Neural progenitor cell (in vitro differentiated cells): ENCODE results near the gene FHL2. TPM values are rescaled to one million over a fixed set of nuclear protein-coding genes. Genes with fewer than 3 reads are reported as not detected.
"Not testable (repeated sequence)": the region's sequence is repeated elsewhere in the genome, so short reads cannot be mapped to it uniquely, and the experiment has no call there.

Source experiments
- DNase-seq: peaks from one replicate; pipeline ENCODE4 v3.0.0-alpha.2; 2016; ENCODE audit warnings: low spot score
- H2AFZ ChIP-seq: fragments of 200-600 bp; sonication (generic); replicated peaks from 2 replicates; pipeline ENCODE4 v1.6.1; 2016; ENCODE audit warnings: antibody characterized with exemption
- H3F3A ChIP-seq: fragments of 200-600 bp; sonication (generic); 2 replicates; pipeline ENCODE4 v1.6.1; 2016; ENCODE audit warnings: antibody characterized with exemption, low read depth
- H3K27ac ChIP-seq: fragments of 200-600 bp; sonication (generic); 2 replicates; pipeline ENCODE4 v1.5.1; 2016; ENCODE audit warnings: mild to moderate bottlenecking
- H3K27me3 ChIP-seq: fragments of 200-600 bp; sonication (generic); 2 replicates; pipeline ENCODE4 v1.6.1; 2016; ENCODE audit warnings: mild to moderate bottlenecking, moderate library complexity
- H3K36me3 ChIP-seq: fragments of 200-600 bp; sonication (generic); 2 replicates; pipeline ENCODE4 v1.5.1; 2016
- H3K4me1 ChIP-seq: fragments of 200-600 bp; sonication (generic); 2 replicates; pipeline ENCODE4 v1.6.1; 2016; ENCODE audit warnings: mixed run types
- H3K4me2 ChIP-seq: fragments of 200-600 bp; sonication (generic); 2 replicates; pipeline ENCODE4 v1.6.1; 2016
- H3K4me3 ChIP-seq: fragments of 200-600 bp; sonication (generic); 2 replicates; pipeline ENCODE4 v1.5.1; 2016
- H3K79me2 ChIP-seq: fragments of 200-600 bp; sonication (generic); 2 replicates; pipeline ENCODE4 v1.6.1; 2016; ENCODE audit warnings: low read depth
- H3K9ac ChIP-seq: fragments of 200-600 bp; sonication (generic); 2 replicates; pipeline ENCODE4 v1.6.1; 2016
- H3K9me3 ChIP-seq: fragments of 200-600 bp; sonication (generic); 2 replicates; pipeline ENCODE4 v1.5.1; 2016; ENCODE audit warnings: low read depth
- H4K20me1 ChIP-seq: fragments of 200-600 bp; sonication (generic); 2 replicates; pipeline ENCODE4 v1.6.1; 2016; ENCODE audit warnings: low read depth
- H3K27ac Mint-ChIP-seq: 3 replicates; pipeline ENCODE4 v1.8.0; 2021; ENCODE audit warnings: mixed read lengths
- H3K27me3 Mint-ChIP-seq: 2 replicates; pipeline ENCODE4 v1.8.0; 2022; ENCODE audit warnings: low read depth, mild to moderate bottlenecking, inconsistent platforms, moderate library complexity, mixed read lengths; ENCODE audit not compliant: insufficient read depth
- H3K36me3 Mint-ChIP-seq: 3 replicates; pipeline ENCODE4 v1.8.0; 2021; ENCODE audit warnings: mixed read lengths
- H3K4me1 Mint-ChIP-seq: 3 replicates; pipeline ENCODE4 v1.8.0; 2021; ENCODE audit warnings: mixed read lengths
- H3K4me3 Mint-ChIP-seq: 3 replicates; pipeline ENCODE4 v1.8.0; 2021; ENCODE audit warnings: mild to moderate bottlenecking, moderate library complexity, mixed read lengths
- H3K9me3 Mint-ChIP-seq: 3 replicates; pipeline ENCODE4 v1.8.0; 2020; ENCODE audit warnings: mixed read lengths
- EZH2 ChIP-seq: fragments of 200-600 bp; sonication (generic); IDR thresholded peaks from 2 replicates; pipeline ENCODE4 v1.6.1; 2017; ENCODE audit warnings: antibody characterized with exemption, mild to moderate bottlenecking, moderate library complexity
- EZH2phosphoT487 ChIP-seq: fragments of 200-600 bp; sonication (generic); IDR thresholded peaks from 2 replicates; pipeline ENCODE4 v1.6.1; 2017; ENCODE audit warnings: antibody characterized with exemption
- total RNA-seq: library from RNA; depleted of rRNA; stranded (reverse); fragments of >200 nt; gene quantifications from 2 replicates; pipeline ENCODE4 v1.2.3, GENCODE V29; 2015; ENCODE audit warnings: low replicate concordance
- TF ChIP-seq, protein P1 (sequence below): fragments of 200-600 bp; sonication (generic); IDR thresholded peaks from 2 replicates; pipeline ENCODE4 v1.5.1; 2017; ENCODE audit warnings: antibody characterized with exemption, mild to moderate bottlenecking

FHL2 gene
- total RNA-seq, 1 donor from 2014 or later = 17.8 TPM

DNA sequence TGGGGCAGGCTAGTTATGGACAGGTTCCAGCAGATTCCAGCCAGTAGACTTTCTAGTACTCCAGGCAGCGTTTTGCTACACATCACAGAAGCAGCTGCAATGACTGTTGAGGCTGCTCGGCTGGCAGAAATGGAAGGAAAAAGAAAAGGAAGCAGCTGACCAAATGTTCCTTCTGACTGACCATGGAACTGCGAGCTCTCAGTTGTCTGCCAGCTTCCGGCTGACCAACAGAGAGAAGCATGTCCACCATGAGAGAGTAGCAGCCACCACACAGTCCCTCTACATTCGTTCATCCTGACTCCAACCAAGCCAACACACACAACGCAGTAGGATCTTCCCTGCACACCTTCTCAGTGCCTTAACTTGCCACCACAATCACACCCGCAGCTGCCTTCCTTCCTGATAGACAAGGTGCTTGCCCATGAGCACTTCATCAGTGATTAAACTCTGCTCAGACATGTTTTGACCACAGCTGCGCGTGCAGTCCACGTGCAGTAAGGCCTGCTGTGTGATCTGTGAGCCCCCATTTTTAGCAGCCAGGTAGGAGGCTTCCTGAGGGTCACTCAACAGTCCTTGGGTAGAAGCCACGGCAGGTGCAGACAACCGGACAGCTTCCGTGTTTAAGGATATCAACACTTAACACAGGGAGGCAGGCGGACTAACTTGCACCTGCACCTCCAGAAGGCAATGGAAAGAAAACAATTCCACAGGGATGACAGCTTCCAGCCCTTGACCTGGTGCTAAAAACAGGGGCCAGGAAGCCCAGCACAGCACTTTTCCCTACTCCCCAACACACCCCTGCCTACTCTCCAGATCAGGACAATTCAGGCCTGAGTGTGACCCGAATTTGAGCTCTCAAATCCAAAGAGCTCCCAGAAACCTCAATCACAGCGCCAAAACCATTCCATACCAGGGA, 70.3 kb downstream of the FHL2 start:
- Mint-ChIP-seq H3K27me3 (no peaks in the 10 kb centered on the region), H3K27ac (peak overlapping the region; percentile 38), H3K9me3 (no peaks in the 10 kb centered on the region), H3K36me3 (no peaks in the 10 kb centered on the region), H3K4me1 (peaks cover 37% of the 10 kb centered on the region), H3K4me3 (peak overlapping the region; percentile 89)
- DNase-seq = no peak
- H4K20me1 ChIP-seq = peaks cover 5% of the 10 kb centered on the region
- no peaks in the 10 kb centered on the region for H3K27me3 ChIP-seq
- H2AFZ ChIP-seq = peak overlapping the region; percentile 76
- peaks cover 52% of the 10 kb centered on the region for H3K79me2 ChIP-seq
- H3K4me2 ChIP-seq = peak overlapping the region; percentile 90
- peaks cover 7% of the 10 kb centered on the region for H3F3A ChIP-seq
- H3K9me3 ChIP-seq = no peaks in the 10 kb centered on the region
- H3K9ac ChIP-seq = no peak overlapping the region
- H3K4me1 ChIP-seq = peaks cover 7% of the 10 kb centered on the region
- TF ChIP-seq, protein P1, sequence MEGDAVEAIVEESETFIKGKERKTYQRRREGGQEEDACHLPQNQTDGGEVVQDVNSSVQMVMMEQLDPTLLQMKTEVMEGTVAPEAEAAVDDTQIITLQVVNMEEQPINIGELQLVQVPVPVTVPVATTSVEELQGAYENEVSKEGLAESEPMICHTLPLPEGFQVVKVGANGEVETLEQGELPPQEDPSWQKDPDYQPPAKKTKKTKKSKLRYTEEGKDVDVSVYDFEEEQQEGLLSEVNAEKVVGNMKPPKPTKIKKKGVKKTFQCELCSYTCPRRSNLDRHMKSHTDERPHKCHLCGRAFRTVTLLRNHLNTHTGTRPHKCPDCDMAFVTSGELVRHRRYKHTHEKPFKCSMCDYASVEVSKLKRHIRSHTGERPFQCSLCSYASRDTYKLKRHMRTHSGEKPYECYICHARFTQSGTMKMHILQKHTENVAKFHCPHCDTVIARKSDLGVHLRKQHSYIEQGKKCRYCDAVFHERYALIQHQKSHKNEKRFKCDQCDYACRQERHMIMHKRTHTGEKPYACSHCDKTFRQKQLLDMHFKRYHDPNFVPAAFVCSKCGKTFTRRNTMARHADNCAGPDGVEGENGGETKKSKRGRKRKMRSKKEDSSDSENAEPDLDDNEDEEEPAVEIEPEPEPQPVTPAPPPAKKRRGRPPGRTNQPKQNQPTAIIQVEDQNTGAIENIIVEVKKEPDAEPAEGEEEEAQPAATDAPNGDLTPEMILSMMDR = no peak
- TF ChIP-seq EZH2 (no peak), EZH2phosphoT487 (no peak)
- no peak overlapping the region for H3K27ac ChIP-seq
- peak overlapping the region; percentile 52 for H3K4me3 ChIP-seq
- no peaks in the 10 kb centered on the region for H3K36me3 ChIP-seq

DNA sequence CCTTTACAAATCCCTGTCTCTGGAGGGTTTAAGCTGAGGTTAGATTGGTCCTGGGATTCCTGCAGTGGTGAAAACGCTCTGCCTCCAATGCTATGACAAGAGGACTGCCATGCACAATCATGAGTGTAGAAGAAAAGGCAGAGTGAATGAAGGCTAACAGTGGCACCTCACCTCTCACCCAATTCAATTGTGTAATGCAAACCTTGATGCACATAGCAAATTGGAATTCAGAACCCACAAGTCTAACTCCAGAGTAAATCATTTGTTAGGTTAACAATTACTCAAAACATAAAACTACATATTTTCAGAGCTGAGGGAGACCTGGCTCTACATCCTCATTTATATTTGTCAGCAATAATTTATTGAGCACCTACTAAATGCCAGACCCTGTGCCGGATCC, 71.2 kb downstream of the FHL2 start:
- Mint-ChIP-seq H3K4me1 (peaks cover 37% of the 10 kb centered on the region), H3K27ac (no peak overlapping the region), H3K27me3 (no peaks in the 10 kb centered on the region), H3K4me3 (peak overlapping the region; percentile 57), H3K9me3 (no peaks in the 10 kb centered on the region), H3K36me3 (no peaks in the 10 kb centered on the region)
- no peak overlapping the region for H2AFZ ChIP-seq
- H3K9ac ChIP-seq = no peak overlapping the region
- H3K9me3 ChIP-seq = no peaks in the 10 kb centered on the region
- H3K36me3 ChIP-seq = no peaks in the 10 kb centered on the region
- peaks cover 7% of the 10 kb centered on the region for H3K4me1 ChIP-seq
- H3K79me2 ChIP-seq = peaks cover 52% of the 10 kb centered on the region
- H3K4me2 ChIP-seq = no peak overlapping the region
- peaks cover 4% of the 10 kb centered on the region for H3F3A ChIP-seq
- DNase-seq = no peak
- no peak overlapping the region for H3K27ac ChIP-seq
- TF ChIP-seq EZH2phosphoT487 (no peak), EZH2 (no peak)
- TF ChIP-seq, protein P1 = no peak
- peaks cover 5% of the 10 kb centered on the region for H4K20me1 ChIP-seq
- no peak overlapping the region for H3K4me3 ChIP-seq
- H3K27me3 ChIP-seq = no peaks in the 10 kb centered on the region

DNA sequence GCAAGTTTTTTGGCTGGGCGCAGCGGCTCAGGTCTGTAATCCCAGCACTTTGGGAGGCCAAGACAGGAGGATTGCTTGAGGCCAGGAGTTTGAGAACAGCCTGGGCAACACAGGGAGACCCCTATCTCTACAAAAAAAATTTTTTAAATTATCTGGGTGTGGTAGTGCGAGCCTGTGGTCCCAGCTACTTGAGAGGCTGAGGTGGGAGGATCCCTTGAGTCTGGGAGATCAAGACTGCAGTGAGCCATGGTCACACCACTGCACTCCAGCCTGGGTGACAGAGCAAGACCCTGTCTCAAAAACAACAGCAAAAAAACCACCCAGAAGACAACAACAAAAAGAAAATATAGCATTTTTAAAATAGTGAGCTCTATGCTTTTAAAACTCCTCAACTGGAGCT, 71.6 kb downstream of the FHL2 start:
- H3K27ac ChIP-seq, H4K20me1 ChIP-seq, H3K27ac Mint-ChIP-seq, H3K27me3 Mint-ChIP-seq, H3K27me3 ChIP-seq, H3K4me1 ChIP-seq, H3F3A ChIP-seq, H3K36me3 Mint-ChIP-seq, DNase-seq, H3K36me3 ChIP-seq, H3K4me3 Mint-ChIP-seq, H2AFZ ChIP-seq, H3K9me3 ChIP-seq, H3K9me3 Mint-ChIP-seq, H3K4me2 ChIP-seq, H3K4me3 ChIP-seq, H3K9ac ChIP-seq: not testable (repeated sequence)
- H3K79me2 ChIP-seq = peaks cover 52% of the 10 kb centered on the region
- H3K4me1 Mint-ChIP-seq = peaks cover 37% of the 10 kb centered on the region

DNA sequence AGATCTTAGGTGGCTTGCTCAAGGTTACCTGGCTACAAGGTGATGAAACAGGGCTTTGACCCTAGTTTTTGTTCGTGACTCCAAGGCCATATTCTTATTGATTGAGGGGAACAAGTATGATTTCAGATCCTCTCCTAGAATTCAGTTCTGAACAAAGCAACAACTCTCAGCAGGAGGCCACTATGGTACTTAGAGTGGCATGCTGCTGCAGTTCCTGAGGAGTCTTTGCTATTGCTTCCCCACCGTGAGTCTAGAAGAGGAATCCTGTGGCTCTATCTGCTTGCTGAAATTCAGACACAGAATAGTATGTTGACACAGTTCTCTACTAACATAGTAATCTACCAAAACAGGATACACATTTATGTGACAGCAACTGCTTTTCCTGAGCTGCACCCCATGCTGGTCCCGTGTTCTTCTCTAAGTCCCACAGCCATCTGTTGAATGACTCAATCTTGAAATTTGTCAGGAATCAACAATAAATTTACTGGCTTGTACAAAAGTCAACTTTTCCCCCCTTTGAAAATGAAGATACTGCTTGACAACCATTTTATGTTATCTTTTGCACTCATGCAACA, 73.4 kb downstream of the FHL2 start:
- DNase-seq = peak; percentile 23
- no peaks in the 10 kb centered on the region for H3K36me3 ChIP-seq
- peaks cover 4% of the 10 kb centered on the region for H3F3A ChIP-seq
- Mint-ChIP-seq H3K4me1 (peaks cover 34% of the 10 kb centered on the region), H3K9me3 (no peaks in the 10 kb centered on the region), H3K27me3 (no peaks in the 10 kb centered on the region), H3K36me3 (no peaks in the 10 kb centered on the region), H3K27ac (no peak overlapping the region), H3K4me3 (no peak overlapping the region)
- H3K4me2 ChIP-seq = no peak overlapping the region
- TF ChIP-seq, protein P1 = no peak
- TF ChIP-seq EZH2 (no peak), EZH2phosphoT487 (no peak)
- H3K9me3 ChIP-seq = no peaks in the 10 kb centered on the region
- H3K4me1 ChIP-seq = peaks cover 7% of the 10 kb centered on the region
- H3K79me2 ChIP-seq = peaks cover 52% of the 10 kb centered on the region
- H3K4me3 ChIP-seq = no peak overlapping the region
- H3K9ac ChIP-seq = no peak overlapping the region
- no peak overlapping the region for H3K27ac ChIP-seq
- peaks cover 5% of the 10 kb centered on the region for H4K20me1 ChIP-seq
- H3K27me3 ChIP-seq = no peaks in the 10 kb centered on the region
- H2AFZ ChIP-seq = no peak overlapping the region
